NCI-H1092 treated with DMSO at 0.1 percent for 48 hours (cell line): ENCODE results near the gene ADRA2C.

Experiments used
- DNase-seq: peaks from one replicate; lab custom pipeline; 2025; lab: John Stamatoyannopoulos, UW

The ADRA2C gene

GRCh38 chr4:3760841-3761240 is 5.3 kb upstream of the ADRA2C start:
- no peak for DNase-seq

- DNase-seq = no peak
Measured at GRCh38 chr4:3762264-3762663, 3.9 kb upstream of the ADRA2C start.

GRCh38 chr4:3762753-3763549 is 3.2 kb upstream of the ADRA2C start:
- DNase-seq = no peak

- peak; percentile 34 for DNase-seq
Measured at GRCh38 chr4:3765271-3766035, 732 bp upstream of the ADRA2C start.

GRCh38 chr4:3766785-3767569 is 792 bp downstream of the ADRA2C start:
- peak; percentile 54 for DNase-seq

GRCh38 chr4:3767570-3768288 is 1.5 kb downstream of the ADRA2C start:
- peak; percentile 35 for DNase-seq

GRCh38 chr4:3768842-3769641 is 2.9 kb downstream of the ADRA2C start:
- DNase-seq = no peak

- no peak for DNase-seq
Measured at GRCh38 chr4:3769642-3770184, 3.5 kb downstream of the ADRA2C start.

GRCh38 chr4:3770323-3771163 is 4.4 kb downstream of the ADRA2C start:
- no peak for DNase-seq

GRCh38 chr4:3771164-3771809 is 5.1 kb downstream of the ADRA2C start:
- peak; percentile 9 for DNase-seq

GRCh38 chr4:3771939-3772495 is 5.8 kb downstream of the ADRA2C start:
- no peak for DNase-seq

- DNase-seq = peak; percentile 31
Measured at GRCh38 chr4:3772632-3773031, 6.4 kb downstream of the ADRA2C start.

GRCh38 chr4:3773552-3774001 is 7.4 kb downstream of the ADRA2C start:
- DNase-seq = no peak

- no peak for DNase-seq
Measured at GRCh38 chr4:3774253-3774883, 8.2 kb downstream of the ADRA2C start.

GRCh38 chr4:3775005-3775404 is 8.8 kb downstream of the ADRA2C start:
- DNase-seq = peak; percentile 59

- DNase-seq = no peak
Measured at GRCh38 chr4:3775576-3775975, 9.4 kb downstream of the ADRA2C start.

GRCh38 chr4:3776166-3777032 is 10.2 kb downstream of the ADRA2C start:
- no peak for DNase-seq
